Fibroblast of lung (primary cell): ENCODE measurements around the gene CCDC183. TPM values are rescaled to one million over a fixed set of nuclear protein-coding genes. Genes with fewer than 3 reads are reported as not detected.

Experiments
- DNase-seq, 2 donors: peaks; one replicate each; pipeline versions ENCODE4 v3.0.0 to v3.0.0-alpha.2; 2010; ENCODE audit warnings: low read depth in 2 of 2
- H2AFZ ChIP-seq: 2 replicates; pipeline ENCODE4 v1.5.1; 2012; ENCODE audit warnings: low read length, control low read depth, inconsistent platforms
- H3K27ac ChIP-seq: 2 replicates; pipeline ENCODE4 v1.5.1; 2011; ENCODE audit warnings: low read length, control low read depth; ENCODE audit not compliant: insufficient read depth
- H3K27me3 ChIP-seq: 2 replicates; pipeline ENCODE4 v1.5.1; 2011; ENCODE audit warnings: mild to moderate bottlenecking, low read length; ENCODE audit not compliant: control insufficient read depth, insufficient read depth
- H3K36me3 ChIP-seq: 2 replicates; pipeline ENCODE4 v1.5.1; 2011; ENCODE audit warnings: low read length; ENCODE audit not compliant: control insufficient read depth, insufficient read depth
- H3K4me1 ChIP-seq: 2 replicates; pipeline ENCODE4 v1.5.1; 2011; ENCODE audit warnings: low read length; ENCODE audit not compliant: control insufficient read depth, insufficient read depth; ENCODE audit errors: extremely low read depth
- H3K4me2 ChIP-seq: 2 replicates; pipeline ENCODE4 v1.5.1; 2011; ENCODE audit warnings: low read length, control low read depth; ENCODE audit not compliant: insufficient read depth; ENCODE audit errors: extremely low read depth
- H3K4me3 ChIP-seq, 4 experiments: fragments of 200-600 bp in 1 of 4; sonication (generic) in 1 of 4; replicated peaks in 1 of 4; 2 replicates each; pipeline ENCODE4 v1.5.1; 2011 to 2016; ENCODE audit warnings: low read length in 4 of 4, low read depth in 3 of 4, mild to moderate bottlenecking in 3 of 4, control low read depth in 2 of 4, inconsistent platforms in 1 of 4, mixed read lengths in 1 of 4; ENCODE audit not compliant: insufficient read depth in 1 of 4; ENCODE audit errors: control extremely low read depth in 1 of 4
- H3K79me2 ChIP-seq: 2 replicates; pipeline ENCODE4 v1.5.1; 2012; ENCODE audit warnings: mild to moderate bottlenecking, low read length, inconsistent platforms; ENCODE audit not compliant: control insufficient read depth, insufficient read depth
- H3K9ac ChIP-seq: 2 replicates; pipeline ENCODE4 v1.5.1; 2011; ENCODE audit warnings: mild to moderate bottlenecking, low read length, control low read depth; ENCODE audit not compliant: insufficient read depth
- H3K9me3 ChIP-seq: 2 replicates; pipeline ENCODE4 v1.5.1; 2012; ENCODE audit warnings: low read depth, low read length; ENCODE audit not compliant: control insufficient read depth, insufficient read depth
- H4K20me1 ChIP-seq: 2 replicates; pipeline ENCODE4 v1.5.1; 2011; ENCODE audit warnings: low read length; ENCODE audit not compliant: control insufficient read depth, insufficient read depth; ENCODE audit errors: extremely low read depth
- EZH2 ChIP-seq: IDR thresholded peaks from 2 replicates; pipeline ENCODE4 v1.5.1; 2012; ENCODE audit warnings: low read length, control low read depth, mild to moderate bottlenecking; ENCODE audit errors: missing control alignments
- polyA plus RNA-seq, 2 donors: library from polyadenylated mRNA; depleted of rRNA in 1 of 2; stranded (reverse) in 1 of 2; unstranded in 1 of 2; fragments of >200 nt; gene quantifications; 2 replicates each; pipeline ENCODE4 v1.2.1, GENCODE V29; 2011 to 2012; ENCODE audit warnings: missing spikeins in 1 of 2
- total RNA-seq: library from RNA; depleted of rRNA; stranded (reverse); fragments of >200 nt; gene quantifications from 2 replicates; pipeline ENCODE4 v1.2.1, GENCODE V29; 2014
- TF ChIP-seq, protein P1 (sequence below), 2 donors: IDR thresholded peaks in 1 of 2; conservative IDR thresholded peaks in 1 of 2; 1 replicate in 1 of 2; 2 replicates in 1 of 2; pipeline ENCODE4 v1.5.1; 2011 to 2012; ENCODE audit warnings: low read length in 2 of 2, control low read depth in 1 of 2, inconsistent platforms in 1 of 2, low read depth in 1 of 2, mild to moderate bottlenecking in 1 of 2

The CCDC183 gene
- total and polyA plus RNA-seq, 2 donors (not counting 1 experiment from before 2014, with no cell fraction given), result 0.35 to 0.99 TPM

GRCh38 chr9:136756134-136756438 lies 40.1 kb upstream of the CCDC183 start:
- DNase-seq, result no peak
- Histone ChIP-seq H3K27ac (no peak overlapping the region), H4K20me1 (no peaks in the 10 kb centered on the region), H3K27me3 (no peaks in the 10 kb centered on the region), H3K9me3 (no peaks in the 10 kb centered on the region), H3K36me3 (no peaks in the 10 kb centered on the region), H3K4me2 (no peak overlapping the region), H3K4me1 (no peaks in the 10 kb centered on the region), H3K4me3 (no peak overlapping the region), H3K79me2 (no peaks in the 10 kb centered on the region), H3K9ac (no peak overlapping the region), H2AFZ (no peak overlapping the region)
- TF ChIP-seq EZH2, result no peak
- TF ChIP-seq, protein P1, sequence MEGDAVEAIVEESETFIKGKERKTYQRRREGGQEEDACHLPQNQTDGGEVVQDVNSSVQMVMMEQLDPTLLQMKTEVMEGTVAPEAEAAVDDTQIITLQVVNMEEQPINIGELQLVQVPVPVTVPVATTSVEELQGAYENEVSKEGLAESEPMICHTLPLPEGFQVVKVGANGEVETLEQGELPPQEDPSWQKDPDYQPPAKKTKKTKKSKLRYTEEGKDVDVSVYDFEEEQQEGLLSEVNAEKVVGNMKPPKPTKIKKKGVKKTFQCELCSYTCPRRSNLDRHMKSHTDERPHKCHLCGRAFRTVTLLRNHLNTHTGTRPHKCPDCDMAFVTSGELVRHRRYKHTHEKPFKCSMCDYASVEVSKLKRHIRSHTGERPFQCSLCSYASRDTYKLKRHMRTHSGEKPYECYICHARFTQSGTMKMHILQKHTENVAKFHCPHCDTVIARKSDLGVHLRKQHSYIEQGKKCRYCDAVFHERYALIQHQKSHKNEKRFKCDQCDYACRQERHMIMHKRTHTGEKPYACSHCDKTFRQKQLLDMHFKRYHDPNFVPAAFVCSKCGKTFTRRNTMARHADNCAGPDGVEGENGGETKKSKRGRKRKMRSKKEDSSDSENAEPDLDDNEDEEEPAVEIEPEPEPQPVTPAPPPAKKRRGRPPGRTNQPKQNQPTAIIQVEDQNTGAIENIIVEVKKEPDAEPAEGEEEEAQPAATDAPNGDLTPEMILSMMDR (conservative IDR thresholded peaks at IDR 0.05 in 1 of 2, IDR thresholded peaks at IDR 0.05 in 1 of 2; ENCODE audit: low read depth in 1 of 2, low read length in 2 of 2), result no peak

GRCh38 chr9:136756836-136757235 lies 39.3 kb upstream of the CCDC183 start:
- H3K9ac ChIP-seq, result no peak overlapping the region
- no peaks in the 10 kb centered on the region for H3K36me3 ChIP-seq
- H3K4me1 ChIP-seq, result no peaks in the 10 kb centered on the region
- no peak for TF ChIP-seq EZH2
- TF ChIP-seq, protein P1 (conservative IDR thresholded peaks at IDR 0.05 in 1 of 2, IDR thresholded peaks at IDR 0.05 in 1 of 2; ENCODE audit: low read depth in 1 of 2, low read length in 2 of 2), result no peak
- H3K27me3 ChIP-seq, result no peaks in the 10 kb centered on the region
- no peak overlapping the region for H3K4me3 ChIP-seq
- H3K27ac ChIP-seq, result no peak overlapping the region
- no peaks in the 10 kb centered on the region for H3K9me3 ChIP-seq
- H3K79me2 ChIP-seq, result no peaks in the 10 kb centered on the region
- no peak overlapping the region for H2AFZ ChIP-seq
- no peak overlapping the region for H3K4me2 ChIP-seq
- no peak for DNase-seq
- H4K20me1 ChIP-seq, result no peaks in the 10 kb centered on the region

GRCh38 chr9:136757328-136757727 lies 38.8 kb upstream of the CCDC183 start:
- no peak for DNase-seq
- Histone ChIP-seq H3K27me3 (no peaks in the 10 kb centered on the region), H3K4me3 (no peak overlapping the region), H3K9me3 (no peaks in the 10 kb centered on the region), H3K79me2 (no peaks in the 10 kb centered on the region), H3K4me1 (no peaks in the 10 kb centered on the region), H3K27ac (no peak overlapping the region), H4K20me1 (no peaks in the 10 kb centered on the region), H3K4me2 (no peak overlapping the region), H3K9ac (no peak overlapping the region), H3K36me3 (no peaks in the 10 kb centered on the region), H2AFZ (no peak overlapping the region)
- TF ChIP-seq, protein P1 (conservative IDR thresholded peaks at IDR 0.05 in 1 of 2, IDR thresholded peaks at IDR 0.05 in 1 of 2; ENCODE audit: low read depth in 1 of 2, low read length in 2 of 2), result no peak
- no peak for TF ChIP-seq EZH2
